Right lobe of liver (tissue), 6 donors: ENCODE measurements around the gene PPP2R5C. TPM values are rescaled to one million over a fixed set of nuclear protein-coding genes. Genes with fewer than 3 reads are reported as not detected.

Source experiments
- ATAC-seq, 4 donors: fragments of 200-7000 bp; cut with Tn5 transposase; one replicate each; pipeline ENCODE4 v1.9.1; 2020; ENCODE audit warnings: mild to moderate bottlenecking in 4 of 4, moderate library complexity in 4 of 4
- DNase-seq, 3 donors: peaks; one replicate each; pipeline ENCODE4 v3.0.0-alpha.2; 2020
- H3K27ac ChIP-seq, 3 donors: fragments of 200-600 bp; one replicate each; pipeline ENCODE4 v1.8.0; 2022
- H3K27me3 ChIP-seq, 2 donors: fragments of 200-600 bp; one replicate each; pipeline ENCODE4 v1.8.0; 2022
- H3K36me3 ChIP-seq, 4 donors: fragments of 200-600 bp; sonication (generic) in 1 of 4; one replicate each; pipeline versions ENCODE4 v1.5.1 to v1.8.0; 2017 to 2022; ENCODE audit warnings: control low read depth in 1 of 4
- H3K4me1 ChIP-seq, 4 donors: fragments of 200-600 bp; sonication (generic) in 1 of 4; one replicate each; pipeline versions ENCODE4 v1.5.1 to v1.8.0; 2017 to 2022; ENCODE audit warnings: control low read depth in 1 of 4
- H3K4me3 ChIP-seq, 3 donors: fragments of 200-600 bp; one replicate each; pipeline ENCODE4 v1.8.0; 2022
- H3K9me3 ChIP-seq, 4 donors: fragments of 200-600 bp; sonication (generic) in 1 of 4; one replicate each; pipeline versions ENCODE4 v1.5.1 to v1.8.0; 2017 to 2022; ENCODE audit warnings: control low read depth in 1 of 4
- POLR2A ChIP-seq: fragments of 450-650 bp; IDR thresholded peaks from one replicate; pipeline ENCODE4 v1.6.1; 2017; ENCODE audit warnings: antibody characterized with exemption, mild to moderate bottlenecking
- WGBS: methylation state at CpG from one replicate; pipeline ENCODE4 v1.1.6; 2018; ENCODE audit warnings: low coverage, low lambda C conversion rate; ENCODE audit not compliant: insufficient coverage; ENCODE audit errors: missing lambda C conversion rate; 5-methylcytosine and 5-hydroxymethylcytosine counted together
- intact Hi-C, 2 donors: fragments of 100-400 bp; cut with DNase I; formaldehyde crosslinking; loops; one replicate each; pipeline versions ENCODE4 v1.11.2 to v1.14.1; 2022
- total RNA-seq, 6 experiments: library from RNA; depleted of rRNA in 2 of 6; stranded (reverse); fragments of >200 nt in 2 of 6; fragmentation: NEBNext Ultra II Directional in 3 of 6; extraction: Animal tissue kit (Norgen Biotek cat#: 25700) in 3 of 6; gene quantifications; one replicate each; pipeline versions ENCODE4 v1.1.0 to v1.2.4, GENCODE V29; 2016 to 2023
- TF ChIP-seq, protein P1 (sequence below), 4 donors: fragments of 200-600 bp in 3 of 4; fragments of 450-650 bp in 1 of 4; IDR thresholded peaks; one replicate each; pipeline versions ENCODE4 v1.5.1 to v1.8.0; 2016 to 2022; ENCODE audit warnings: antibody characterized with exemption in 4 of 4, mild to moderate bottlenecking in 2 of 4
- donor health status: DM: no; HTN: yes; CAD: no.
- donor health status: DM: no; HTN: no; CAD: no.
- donor health status: DM: no; HTN: no; CAD: no.
- donor health status: DM: no; HTN: yes; CAD: no.
- donor health status: DM: no; HTN: yes; CAD: no.

Gene PPP2R5C
- total RNA-seq, 6 experiments from 2014 or later, result 44.9 to 74.5 (median 55.3) TPM

DNA sequence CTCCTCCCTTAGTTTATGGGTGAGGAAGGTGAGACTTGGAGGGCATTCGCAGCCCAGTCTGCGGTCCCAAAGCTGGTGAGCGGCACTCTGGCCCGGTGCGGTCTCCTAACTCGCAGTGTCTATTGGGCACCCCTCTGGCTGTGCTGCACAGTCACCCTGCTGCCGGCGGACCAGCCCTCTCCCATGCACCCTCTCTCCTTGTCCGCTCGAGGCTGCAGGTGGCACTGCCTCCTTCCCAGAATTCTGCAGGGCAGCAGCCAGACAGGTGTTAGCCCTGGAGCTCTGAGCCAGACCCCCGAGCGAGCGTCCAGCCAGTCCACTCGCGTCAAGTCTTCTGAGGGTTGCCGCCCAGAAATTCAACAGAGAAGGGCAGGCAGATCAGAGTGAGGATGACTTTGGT lies 146.1 kb downstream of the PPP2R5C start:
- Histone ChIP-seq H3K4me1 (no peaks in the 10 kb centered on the region), H3K27me3 (no peaks in the 10 kb centered on the region), H3K9me3 (no peaks in the 10 kb centered on the region), H3K27ac (no peak overlapping the region), H3K4me3 (no peak overlapping the region), H3K36me3 (peaks cover 0 to 74% (median 8%) of the 10 kb centered on the region in 4 donors)
- ATAC-seq (no peak), DNase-seq (no peak)
- no peak for TF ChIP-seq POLR2A
- TF ChIP-seq, protein P1, sequence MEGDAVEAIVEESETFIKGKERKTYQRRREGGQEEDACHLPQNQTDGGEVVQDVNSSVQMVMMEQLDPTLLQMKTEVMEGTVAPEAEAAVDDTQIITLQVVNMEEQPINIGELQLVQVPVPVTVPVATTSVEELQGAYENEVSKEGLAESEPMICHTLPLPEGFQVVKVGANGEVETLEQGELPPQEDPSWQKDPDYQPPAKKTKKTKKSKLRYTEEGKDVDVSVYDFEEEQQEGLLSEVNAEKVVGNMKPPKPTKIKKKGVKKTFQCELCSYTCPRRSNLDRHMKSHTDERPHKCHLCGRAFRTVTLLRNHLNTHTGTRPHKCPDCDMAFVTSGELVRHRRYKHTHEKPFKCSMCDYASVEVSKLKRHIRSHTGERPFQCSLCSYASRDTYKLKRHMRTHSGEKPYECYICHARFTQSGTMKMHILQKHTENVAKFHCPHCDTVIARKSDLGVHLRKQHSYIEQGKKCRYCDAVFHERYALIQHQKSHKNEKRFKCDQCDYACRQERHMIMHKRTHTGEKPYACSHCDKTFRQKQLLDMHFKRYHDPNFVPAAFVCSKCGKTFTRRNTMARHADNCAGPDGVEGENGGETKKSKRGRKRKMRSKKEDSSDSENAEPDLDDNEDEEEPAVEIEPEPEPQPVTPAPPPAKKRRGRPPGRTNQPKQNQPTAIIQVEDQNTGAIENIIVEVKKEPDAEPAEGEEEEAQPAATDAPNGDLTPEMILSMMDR (IDR thresholded peaks at IDR 0.05), result no peak
- intact Hi-C loops, result no loop called here
- WGBS, result 95% methylated on average over 8 of the region's 16 CpGs

- Histone ChIP-seq H3K27me3 (no peaks in the 10 kb centered on the region), H3K27ac (no peak overlapping the region), H3K36me3 (peaks cover 0 to 70% (median 9%) of the 10 kb centered on the region in 4 donors), H3K4me3 (no peak overlapping the region), H3K4me1 (no peaks in the 10 kb centered on the region), H3K9me3 (no peaks in the 10 kb centered on the region)
- DNase-seq (no peak), ATAC-seq (no peak)
- WGBS, result 88% methylated on average over 3 of the region's 8 CpGs
- no peak for TF ChIP-seq POLR2A
- TF ChIP-seq, protein P1 (IDR thresholded peaks at IDR 0.05), result no peak
- intact Hi-C loops, result no loop called here
These were observed 147.3 kb downstream of the PPP2R5C start for GRCh38 chr14:101908795-101909194.

DNA sequence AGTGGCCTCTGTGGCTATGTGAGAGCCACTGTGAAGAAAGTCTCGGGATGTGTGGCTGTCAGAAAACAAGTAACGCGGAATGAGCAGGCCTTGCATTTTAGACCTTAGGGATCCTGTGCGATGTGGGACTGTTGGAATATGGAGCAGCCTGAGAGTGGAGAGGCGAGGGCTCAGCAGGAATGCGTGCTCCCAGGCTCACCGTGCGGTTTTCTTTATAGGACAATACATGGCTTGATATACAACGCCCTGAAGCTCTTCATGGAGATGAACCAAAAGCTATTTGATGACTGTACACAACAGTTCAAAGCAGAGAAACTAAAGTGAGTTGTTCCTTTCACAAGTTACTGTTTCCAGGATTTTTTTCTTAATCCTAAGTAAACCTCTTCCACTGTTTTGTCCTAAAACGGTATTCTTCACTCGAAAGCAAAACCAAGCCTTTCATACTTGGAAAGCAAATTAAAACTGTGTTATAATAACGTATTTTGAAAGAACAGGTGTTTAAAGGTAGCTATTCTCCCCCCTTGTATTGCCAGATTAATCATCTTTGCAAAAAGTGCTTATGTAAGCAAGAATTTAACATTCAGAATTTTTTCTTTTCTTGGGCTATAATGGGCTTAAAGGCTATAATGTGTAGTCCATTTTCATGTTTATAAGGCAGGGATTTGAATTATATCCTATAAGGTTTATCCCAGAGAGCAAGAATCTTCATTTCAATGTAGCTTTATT lies 148.0 kb downstream of the PPP2R5C start:
- no peaks in the 10 kb centered on the region for H3K4me1 ChIP-seq
- no peaks in the 10 kb centered on the region for H3K27me3 ChIP-seq
- DNase-seq (no peak), ATAC-seq (no peak)
- peaks cover 0 to 70% (median 9%) of the 10 kb centered on the region in 4 donors for H3K36me3 ChIP-seq
- 95% methylated on average over 7 of the region's 12 CpGs for WGBS
- TF ChIP-seq POLR2A, result no peak
- TF ChIP-seq, protein P1 (IDR thresholded peaks at IDR 0.05), result no peak
- intact Hi-C loops, result no loop called here
- H3K9me3 ChIP-seq, result no peaks in the 10 kb centered on the region
- no peak overlapping the region for H3K27ac ChIP-seq
- no peak overlapping the region for H3K4me3 ChIP-seq

- no peak overlapping the region for H3K27ac ChIP-seq
- no peaks in the 10 kb centered on the region for H3K27me3 ChIP-seq
- H3K9me3 ChIP-seq, result no peaks in the 10 kb centered on the region
- no peak for DNase-seq
- TF ChIP-seq POLR2A, result no peak
- TF ChIP-seq, protein P1 (IDR thresholded peaks at IDR 0.05), result no peak
- WGBS, result 93% methylated on average over 12 of the region's 13 CpGs
- no peak overlapping the region for H3K4me3 ChIP-seq
- peaks cover 0 to 43% (median 5%) of the 10 kb centered on the region in 4 donors for H3K36me3 ChIP-seq
- ATAC-seq, result no peak
- H3K4me1 ChIP-seq, result no peaks in the 10 kb centered on the region
- intact Hi-C loops, result no loop called here
These were observed 151.3 kb downstream of the PPP2R5C start for GRCh38 chr14:101912841-101913240.
